Ishikawa (cell line): ENCODE data around the gene MN1.

Experiments
- CEBPB ChIP-seq: IDR thresholded peaks from 2 replicates; pipeline ENCODE4 v1.6.1; 2012
- FOXM1 ChIP-seq: IDR thresholded peaks from 2 replicates; pipeline ENCODE4 v1.6.1; 2012; ENCODE audit warnings: low read depth, borderline replicate concordance
- RAD21 ChIP-seq: IDR thresholded peaks from 2 replicates; pipeline ENCODE4 v1.6.1; 2012; ENCODE audit warnings: low read depth
- TAF1 ChIP-seq: IDR thresholded peaks from 2 replicates; pipeline ENCODE4 v1.6.1; 2012; ENCODE audit warnings: low read depth, mild to moderate bottlenecking
- TCF12 ChIP-seq: IDR thresholded peaks from 2 replicates; pipeline ENCODE4 v1.6.1; 2012; ENCODE audit warnings: low read depth
- TF ChIP-seq, protein P1 (sequence below): IDR thresholded peaks from 2 replicates; pipeline ENCODE4 v1.6.1; 2012; ENCODE audit warnings: low read depth, mild to moderate bottlenecking

DNA sequence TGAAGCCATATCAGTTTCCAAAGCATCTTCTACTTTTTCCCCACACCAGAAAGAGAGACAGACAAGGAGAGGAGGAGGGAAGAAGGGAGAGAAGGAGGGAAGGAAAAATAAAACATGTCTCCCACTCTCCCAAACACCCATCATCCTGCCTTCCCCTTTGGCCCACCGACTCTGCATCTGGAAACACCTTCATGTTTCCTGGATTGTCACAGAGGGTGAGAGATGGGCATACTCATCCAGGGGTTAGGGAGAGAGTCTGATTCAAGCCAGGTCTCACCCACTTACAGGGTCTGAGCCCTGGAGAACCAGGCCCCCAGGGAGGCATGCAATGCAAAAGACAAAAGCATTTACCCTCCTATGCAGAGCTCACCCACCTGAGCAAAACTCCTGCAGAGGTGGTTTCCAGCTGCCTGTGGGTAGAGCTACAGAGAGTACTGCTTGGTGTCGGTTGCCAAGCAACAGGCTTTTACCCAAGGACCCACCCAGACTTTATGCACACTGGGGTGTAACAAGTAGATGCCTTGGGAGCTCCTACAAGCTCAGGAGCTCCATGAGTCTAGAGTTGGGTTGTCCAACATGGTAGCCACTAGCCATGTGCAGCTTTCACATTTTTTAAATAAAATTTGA is 33.4 kb downstream of the MN1 start:
- no peak for TF ChIP-seq TCF12
- no peak for TF ChIP-seq RAD21
- TF ChIP-seq, protein P1, sequence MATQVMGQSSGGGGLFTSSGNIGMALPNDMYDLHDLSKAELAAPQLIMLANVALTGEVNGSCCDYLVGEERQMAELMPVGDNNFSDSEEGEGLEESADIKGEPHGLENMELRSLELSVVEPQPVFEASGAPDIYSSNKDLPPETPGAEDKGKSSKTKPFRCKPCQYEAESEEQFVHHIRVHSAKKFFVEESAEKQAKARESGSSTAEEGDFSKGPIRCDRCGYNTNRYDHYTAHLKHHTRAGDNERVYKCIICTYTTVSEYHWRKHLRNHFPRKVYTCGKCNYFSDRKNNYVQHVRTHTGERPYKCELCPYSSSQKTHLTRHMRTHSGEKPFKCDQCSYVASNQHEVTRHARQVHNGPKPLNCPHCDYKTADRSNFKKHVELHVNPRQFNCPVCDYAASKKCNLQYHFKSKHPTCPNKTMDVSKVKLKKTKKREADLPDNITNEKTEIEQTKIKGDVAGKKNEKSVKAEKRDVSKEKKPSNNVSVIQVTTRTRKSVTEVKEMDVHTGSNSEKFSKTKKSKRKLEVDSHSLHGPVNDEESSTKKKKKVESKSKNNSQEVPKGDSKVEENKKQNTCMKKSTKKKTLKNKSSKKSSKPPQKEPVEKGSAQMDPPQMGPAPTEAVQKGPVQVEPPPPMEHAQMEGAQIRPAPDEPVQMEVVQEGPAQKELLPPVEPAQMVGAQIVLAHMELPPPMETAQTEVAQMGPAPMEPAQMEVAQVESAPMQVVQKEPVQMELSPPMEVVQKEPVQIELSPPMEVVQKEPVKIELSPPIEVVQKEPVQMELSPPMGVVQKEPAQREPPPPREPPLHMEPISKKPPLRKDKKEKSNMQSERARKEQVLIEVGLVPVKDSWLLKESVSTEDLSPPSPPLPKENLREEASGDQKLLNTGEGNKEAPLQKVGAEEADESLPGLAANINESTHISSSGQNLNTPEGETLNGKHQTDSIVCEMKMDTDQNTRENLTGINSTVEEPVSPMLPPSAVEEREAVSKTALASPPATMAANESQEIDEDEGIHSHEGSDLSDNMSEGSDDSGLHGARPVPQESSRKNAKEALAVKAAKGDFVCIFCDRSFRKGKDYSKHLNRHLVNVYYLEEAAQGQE, result no peak
- no peak for TF ChIP-seq TAF1
- no peak for TF ChIP-seq FOXM1
- TF ChIP-seq CEBPB, result no peak
